Smooth muscle cell (in vitro differentiated cells): ENCODE results near the gene PLCG1. TPM values are rescaled to one million over a fixed set of nuclear protein-coding genes. Genes with fewer than 3 reads are reported as not detected.

ENCODE experiments used
- DNase-seq: peaks from one replicate; lab custom pipeline; 2025; ENCODE audit not compliant: unreplicated experiment; lab: John Stamatoyannopoulos, UW
- H2AFZ ChIP-seq: fragments of 200-600 bp; sonication (generic); 2 replicates; pipeline ENCODE4 v1.6.0; 2016; ENCODE audit warnings: antibody characterized with exemption, low read depth, mild to moderate bottlenecking
- H3F3A ChIP-seq: fragments of 200-600 bp; sonication (generic); 2 replicates; pipeline ENCODE4 v1.6.0; 2017; ENCODE audit warnings: antibody characterized with exemption, low read depth
- H3K27ac ChIP-seq: fragments of 200-600 bp; sonication (generic); 2 replicates; pipeline ENCODE4 v1.5.1; 2016; ENCODE audit warnings: low read depth, mild to moderate bottlenecking
- H3K27me3 ChIP-seq: fragments of 200-600 bp; sonication (generic); 2 replicates; pipeline ENCODE4 v1.6.1; 2016; ENCODE audit warnings: low read depth, mild to moderate bottlenecking
- H3K36me3 ChIP-seq: fragments of 200-600 bp; sonication (generic); 2 replicates; pipeline ENCODE4 v1.5.1; 2016; ENCODE audit warnings: low read depth
- H3K4me1 ChIP-seq: fragments of 200-600 bp; sonication (generic); 2 replicates; pipeline ENCODE4 v1.5.1; 2016; ENCODE audit warnings: low read depth
- H3K4me2 ChIP-seq: fragments of 200-600 bp; sonication (generic); 2 replicates; pipeline ENCODE4 v1.6.0; 2016; ENCODE audit warnings: mild to moderate bottlenecking
- H3K4me3 ChIP-seq: fragments of 200-600 bp; sonication (generic); 2 replicates; pipeline ENCODE4 v1.5.1; 2016; ENCODE audit warnings: mild to moderate bottlenecking
- H3K79me2 ChIP-seq: fragments of 200-600 bp; sonication (generic); 2 replicates; pipeline ENCODE4 v1.6.0; 2016; ENCODE audit warnings: low read depth, mild to moderate bottlenecking
- H3K9ac ChIP-seq: fragments of 200-600 bp; sonication (generic); 2 replicates; pipeline ENCODE4 v1.6.0; 2016; ENCODE audit warnings: low read depth
- H3K9me3 ChIP-seq: fragments of 200-600 bp; sonication (generic); replicated peaks from 2 replicates; pipeline ENCODE4 v1.5.1; 2016; ENCODE audit warnings: low read depth
- H4K20me1 ChIP-seq: fragments of 200-600 bp; sonication (generic); 2 replicates; pipeline ENCODE4 v1.6.0; 2016; ENCODE audit warnings: low read depth
- CTCF ChIP-seq: fragments of 200-600 bp; sonication (generic); IDR thresholded peaks from 2 replicates; pipeline ENCODE4 v1.5.1; 2017; ENCODE audit warnings: borderline replicate concordance, mild to moderate bottlenecking, antibody characterized with exemption; ENCODE audit not compliant: insufficient read depth, poor library complexity, severe bottlenecking
- WGBS: methylation state at CpG from one replicate; pipeline ENCODE4 v1.1.7; 2016; ENCODE audit warnings: low lambda C conversion rate; 5-methylcytosine and 5-hydroxymethylcytosine counted together
- polyA plus RNA-seq: library from polyadenylated mRNA; unstranded; fragments of >200 nt; fragmentation: Nextera tagmentation; extraction: Ambion mirVana; gene quantifications from 2 replicates; pipeline ENCODE4 v1.2.1, GENCODE V29; 2016
- total RNA-seq: library from RNA; depleted of rRNA; stranded (reverse); fragments of >200 nt; gene quantifications from 2 replicates; pipeline ENCODE4 v1.2.3, GENCODE V29; 2014

The PLCG1 gene
- total and polyA plus RNA-seq, 2 experiments from 2014 or later, result 36.9 to 45.2 TPM

DNA sequence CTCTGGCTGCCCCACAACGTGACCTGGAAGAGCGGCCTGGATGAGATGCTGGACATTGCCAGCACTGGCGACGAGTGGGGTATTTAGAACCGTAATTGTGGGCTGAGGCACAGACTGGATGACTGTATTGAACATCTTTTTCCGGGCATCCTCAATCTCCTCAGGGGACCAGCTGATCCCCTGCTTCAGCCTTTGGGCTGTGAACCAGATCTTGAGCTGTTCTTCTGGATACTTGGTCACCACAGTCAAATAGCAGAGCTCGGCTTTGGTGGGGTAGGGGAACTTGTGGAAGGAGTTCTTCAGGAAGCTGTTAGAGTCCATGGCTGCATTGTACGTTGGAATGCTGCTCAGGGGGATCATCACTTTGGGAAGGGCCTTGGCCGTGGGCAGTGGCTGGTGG lies 66.3 kb downstream of the PLCG1 start:
- peaks cover 3% of the 10 kb centered on the region for H4K20me1 ChIP-seq
- H3K9ac ChIP-seq, result no peak overlapping the region
- no peaks in the 10 kb centered on the region for H3K27me3 ChIP-seq
- H3K9me3 ChIP-seq, result peaks cover 7% of the 10 kb centered on the region
- no peak overlapping the region for H3K27ac ChIP-seq
- H3K36me3 ChIP-seq, result peaks cover 7% of the 10 kb centered on the region
- H3K4me3 ChIP-seq, result no peak overlapping the region
- 93% methylated on average over 9 of the region's 9 CpGs for WGBS
- H3K4me1 ChIP-seq, result no peaks in the 10 kb centered on the region
- H3F3A ChIP-seq, result no peaks in the 10 kb centered on the region
- no peak for DNase-seq
- TF ChIP-seq CTCF, result no peak
- H3K4me2 ChIP-seq, result no peak overlapping the region
- H3K79me2 ChIP-seq, result no peaks in the 10 kb centered on the region
- H2AFZ ChIP-seq, result no peak overlapping the region

GRCh38 chr20:41204304-41205265 lies 67.2 kb downstream of the PLCG1 start:
- Histone ChIP-seq H3K9ac (no peak overlapping the region), H3K27ac (no peak overlapping the region), H4K20me1 (peaks cover 3% of the 10 kb centered on the region), H3K4me2 (no peak overlapping the region), H3K4me3 (no peak overlapping the region), H2AFZ (no peak overlapping the region), H3K36me3 (no peaks in the 10 kb centered on the region), H3K79me2 (no peaks in the 10 kb centered on the region), H3K27me3 (no peaks in the 10 kb centered on the region), H3K9me3 (no peaks in the 10 kb centered on the region), H3K4me1 (no peaks in the 10 kb centered on the region), H3F3A (no peaks in the 10 kb centered on the region)
- 94% methylated on average over 8 of the region's 8 CpGs for WGBS
- no peak for DNase-seq
- no peak for TF ChIP-seq CTCF

DNA sequence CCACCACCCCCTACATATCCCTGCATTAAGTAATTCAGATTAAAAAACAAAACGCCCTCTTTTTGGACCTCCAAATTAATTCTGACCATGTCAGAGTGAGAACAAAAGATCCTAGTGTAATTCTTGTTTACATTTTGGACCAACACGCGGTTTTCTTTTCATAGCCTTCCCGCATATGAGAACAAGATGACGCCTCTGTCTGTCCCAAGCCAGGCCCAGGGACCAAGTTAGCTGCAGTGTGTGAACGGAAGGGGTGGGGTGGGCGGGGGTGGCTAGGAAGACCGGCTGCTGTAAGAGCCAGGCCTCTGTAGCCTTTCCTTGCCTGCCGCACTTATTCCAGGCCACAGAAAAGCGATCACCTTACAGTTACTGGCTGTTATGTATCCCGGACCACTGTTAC lies 68.0 kb downstream of the PLCG1 start:
- Histone ChIP-seq H2AFZ (no peak overlapping the region), H3F3A (no peaks in the 10 kb centered on the region), H3K4me3 (no peak overlapping the region), H3K27ac (no peak overlapping the region), H3K27me3 (no peaks in the 10 kb centered on the region), H3K36me3 (no peaks in the 10 kb centered on the region), H3K9me3 (no peaks in the 10 kb centered on the region), H3K4me1 (no peaks in the 10 kb centered on the region), H3K79me2 (no peaks in the 10 kb centered on the region), H3K4me2 (no peak overlapping the region), H4K20me1 (peaks cover 3% of the 10 kb centered on the region), H3K9ac (no peak overlapping the region)
- WGBS, result 93% methylated on average over 11 of the region's 11 CpGs
- no peak for TF ChIP-seq CTCF
- DNase-seq, result no peak
